Nephron (organoid): ENCODE data around the gene NR2E3.
"Not testable (repeated sequence)": the region's sequence is repeated elsewhere in the genome, so short reads cannot be mapped to it uniquely, and the experiment has no call there.

ENCODE experiments used
- H3K27ac Mint-ChIP-seq, 3 experiments: 2 replicates each; pipeline ENCODE4 v1.8.0; 2020; ENCODE audit warnings: mixed read lengths in 3 of 3, mild to moderate bottlenecking in 2 of 3, moderate library complexity in 1 of 3
- H3K27me3 Mint-ChIP-seq: 2 replicates; pipeline ENCODE4 v1.8.0; 2021; ENCODE audit warnings: low read depth, mild to moderate bottlenecking, moderate library complexity, mixed read lengths
- H3K36me3 Mint-ChIP-seq: 2 replicates; pipeline ENCODE4 v1.8.0; 2020; ENCODE audit warnings: low read depth, mixed read lengths
- H3K4me1 Mint-ChIP-seq: 2 replicates; pipeline ENCODE4 v1.8.0; 2020; ENCODE audit warnings: mixed read lengths
- H3K4me3 Mint-ChIP-seq, 3 experiments: 2 replicates each; pipeline ENCODE4 v1.8.0; 2020; ENCODE audit warnings: mild to moderate bottlenecking in 3 of 3, mixed read lengths in 3 of 3, moderate library complexity in 2 of 3
- H3K9me3 Mint-ChIP-seq: 2 replicates; pipeline ENCODE4 v1.8.0; 2020; ENCODE audit warnings: mixed read lengths
- TF ChIP-seq, protein P1 (sequence below), 3 experiments: fragments of 200-600 bp; sonication (generic); IDR thresholded peaks; one replicate each; pipeline ENCODE4 v1.5.0; 2021; ENCODE audit warnings: antibody characterized with exemption in 3 of 3; ENCODE audit not compliant: unreplicated experiment in 3 of 3

NR2E3 gene

DNA sequence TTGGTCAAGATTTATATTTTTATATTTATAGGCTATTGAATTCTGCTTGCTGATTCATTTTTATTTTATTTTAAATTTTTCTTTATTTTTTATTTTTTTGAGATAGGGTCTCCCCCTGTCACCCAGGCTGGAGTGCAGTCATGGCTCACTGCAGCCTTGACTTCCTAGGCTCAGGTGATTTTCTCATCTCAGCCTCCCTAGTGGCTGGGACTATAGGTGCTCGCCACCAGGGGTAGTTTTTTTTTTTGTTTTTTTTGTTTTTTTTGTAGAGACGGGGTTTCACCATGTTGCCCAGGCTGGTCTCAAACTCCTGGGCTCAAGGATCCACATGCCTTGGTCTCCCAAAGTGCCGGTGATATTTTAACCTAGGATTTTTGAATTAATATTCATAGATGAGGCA is 31.2 kb downstream of the NR2E3 start:
- TF ChIP-seq, protein P1, sequence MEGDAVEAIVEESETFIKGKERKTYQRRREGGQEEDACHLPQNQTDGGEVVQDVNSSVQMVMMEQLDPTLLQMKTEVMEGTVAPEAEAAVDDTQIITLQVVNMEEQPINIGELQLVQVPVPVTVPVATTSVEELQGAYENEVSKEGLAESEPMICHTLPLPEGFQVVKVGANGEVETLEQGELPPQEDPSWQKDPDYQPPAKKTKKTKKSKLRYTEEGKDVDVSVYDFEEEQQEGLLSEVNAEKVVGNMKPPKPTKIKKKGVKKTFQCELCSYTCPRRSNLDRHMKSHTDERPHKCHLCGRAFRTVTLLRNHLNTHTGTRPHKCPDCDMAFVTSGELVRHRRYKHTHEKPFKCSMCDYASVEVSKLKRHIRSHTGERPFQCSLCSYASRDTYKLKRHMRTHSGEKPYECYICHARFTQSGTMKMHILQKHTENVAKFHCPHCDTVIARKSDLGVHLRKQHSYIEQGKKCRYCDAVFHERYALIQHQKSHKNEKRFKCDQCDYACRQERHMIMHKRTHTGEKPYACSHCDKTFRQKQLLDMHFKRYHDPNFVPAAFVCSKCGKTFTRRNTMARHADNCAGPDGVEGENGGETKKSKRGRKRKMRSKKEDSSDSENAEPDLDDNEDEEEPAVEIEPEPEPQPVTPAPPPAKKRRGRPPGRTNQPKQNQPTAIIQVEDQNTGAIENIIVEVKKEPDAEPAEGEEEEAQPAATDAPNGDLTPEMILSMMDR (IDR thresholded peaks at IDR 0.05; ENCODE audit: unreplicated experiment in 3 of 3): no peak
- Mint-ChIP-seq H3K9me3 (no peaks in the 10 kb centered on the region), H3K27ac (no peak overlapping the region), H3K4me3 (no peak overlapping the region), H3K36me3 (peaks cover 41% of the 10 kb centered on the region), H3K27me3 (no peaks in the 10 kb centered on the region), H3K4me1 (peaks cover 5% of the 10 kb centered on the region)

DNA sequence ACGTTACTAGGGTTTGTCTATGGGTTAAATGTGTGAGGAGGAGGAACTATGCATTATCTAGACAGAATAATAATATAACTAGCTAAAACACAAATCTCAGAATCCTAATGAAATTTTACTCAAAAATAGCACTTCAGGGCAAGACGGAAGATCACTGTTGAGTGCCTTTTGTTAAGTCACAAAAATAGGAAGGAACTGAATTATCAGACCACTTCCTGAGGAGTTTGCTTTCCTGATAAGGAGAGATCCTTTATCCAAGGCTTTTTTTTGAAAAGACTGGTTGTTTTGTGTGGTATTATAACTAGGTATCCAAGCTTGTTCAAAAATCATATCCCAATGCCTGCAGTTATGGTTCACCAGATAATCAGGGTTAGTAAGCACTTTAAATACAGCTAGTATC is 34.6 kb downstream of the NR2E3 start:
- no peak overlapping the region for H3K4me3 Mint-ChIP-seq
- no peaks in the 10 kb centered on the region for H3K9me3 Mint-ChIP-seq
- H3K4me1 Mint-ChIP-seq: no peaks in the 10 kb centered on the region
- peaks cover 68% of the 10 kb centered on the region for H3K36me3 Mint-ChIP-seq
- TF ChIP-seq, protein P1 (IDR thresholded peaks at IDR 0.05; ENCODE audit: unreplicated experiment in 3 of 3): no peak
- no peak overlapping the region for H3K27ac Mint-ChIP-seq
- H3K27me3 Mint-ChIP-seq: no peaks in the 10 kb centered on the region

DNA sequence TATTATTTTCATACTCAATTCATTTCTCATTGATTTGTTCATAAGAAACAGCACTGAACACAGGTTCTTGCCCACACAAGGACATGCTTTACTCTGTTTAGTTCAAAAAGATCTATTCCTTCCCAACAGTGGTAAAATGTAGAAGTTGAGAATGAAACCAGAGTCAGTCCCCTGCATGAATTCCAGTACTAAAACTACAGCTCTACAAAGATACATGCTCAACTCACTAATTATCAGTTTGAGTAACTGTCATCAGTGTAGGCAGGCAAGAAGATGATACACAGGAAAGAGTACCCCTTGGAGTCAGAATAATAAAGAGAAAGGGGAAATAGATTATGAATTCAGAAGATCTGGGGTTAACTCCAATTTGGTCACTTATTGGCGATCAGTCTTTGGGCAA is 43.2 kb downstream of the NR2E3 start:
- H3K4me1 Mint-ChIP-seq: peaks cover 4% of the 10 kb centered on the region
- no peaks in the 10 kb centered on the region for H3K27me3 Mint-ChIP-seq
- H3K4me3 Mint-ChIP-seq: no peak overlapping the region
- H3K36me3 Mint-ChIP-seq: peaks cover 61% of the 10 kb centered on the region
- TF ChIP-seq, protein P1 (IDR thresholded peaks at IDR 0.05; ENCODE audit: unreplicated experiment in 3 of 3): no peak
- H3K27ac Mint-ChIP-seq: no peak overlapping the region
- H3K9me3 Mint-ChIP-seq: no peaks in the 10 kb centered on the region

GRCh38 chr15:71858232-71858631 is 47.9 kb downstream of the NR2E3 start:
- H3K36me3 Mint-ChIP-seq: peaks cover 55% of the 10 kb centered on the region
- not testable (repeated sequence) for H3K4me3 Mint-ChIP-seq, H3K27ac Mint-ChIP-seq, H3K4me1 Mint-ChIP-seq, H3K9me3 Mint-ChIP-seq, H3K27me3 Mint-ChIP-seq
